CD14-positive monocyte (primary cell): ENCODE data around the gene LRRC4. TPM values are rescaled to one million over a fixed set of nuclear protein-coding genes. Genes with fewer than 3 reads are reported as not detected.
A peak's percentile ranks its signal among the peaks of the same experiment; 100 is the strongest.

ENCODE experiments used
- DNase-seq, 3 donors: peaks; one replicate each; pipeline ENCODE4 v3.0.0-alpha.2; 2011 to 2022
- H2AFZ ChIP-seq: 2 replicates; pipeline ENCODE4 v1.6.0; 2012; ENCODE audit warnings: mild to moderate bottlenecking, low read depth, low read length, inconsistent platforms; ENCODE audit not compliant: insufficient read depth, poor library complexity, severe bottlenecking
- H3K27ac ChIP-seq, 2 donors: 1 replicate in 1 of 2; 2 replicates in 1 of 2; pipeline ENCODE4 v1.5.1; 2012 to 2013; ENCODE audit warnings: low read length in 2 of 2, control low read depth in 1 of 2, inconsistent platforms in 1 of 2, low read depth in 1 of 2, mild to moderate bottlenecking in 1 of 2
- H3K27me3 ChIP-seq, 2 donors: one replicate each; pipeline versions ENCODE4 v1.6.0 to v1.6.1; 2011 to 2013; ENCODE audit warnings: low read length in 2 of 2; ENCODE audit not compliant: control insufficient read depth in 2 of 2, insufficient read depth in 2 of 2
- H3K36me3 ChIP-seq, 2 donors: replicated peaks in 1 of 2; 1 replicate in 1 of 2; 2 replicates in 1 of 2; pipeline versions ENCODE4 v1.5.1 to v1.6.1; 2012 to 2013; ENCODE audit warnings: low read length in 2 of 2, control low read depth in 1 of 2, inconsistent platforms in 1 of 2, mild to moderate bottlenecking in 1 of 2; ENCODE audit not compliant: insufficient read depth in 2 of 2, control insufficient read depth in 1 of 2
- H3K4me1 ChIP-seq, 2 donors: 1 replicate in 1 of 2; 2 replicates in 1 of 2; pipeline versions ENCODE4 v1.5.1 to v1.6.1; 2012 to 2013; ENCODE audit warnings: low read length in 2 of 2, control low read depth in 1 of 2, inconsistent platforms in 1 of 2, mild to moderate bottlenecking in 1 of 2, moderate library complexity in 1 of 2; ENCODE audit not compliant: insufficient read depth in 2 of 2, control insufficient read depth in 1 of 2
- H3K4me2 ChIP-seq: replicated peaks from 2 replicates; pipeline ENCODE3; 2012; ENCODE audit warnings: low read length, moderate library complexity, mild to moderate bottlenecking; ENCODE audit not compliant: poor library complexity, severe bottlenecking; ENCODE audit errors: extremely low read depth
- H3K4me3 ChIP-seq, 3 experiments: fragments of 200-600 bp in 1 of 3; sonication (generic) in 1 of 3; replicated peaks in 1 of 3; 1 replicate in 2 of 3; 2 replicates in 1 of 3; pipeline ENCODE4 v1.5.1; 2011 to 2013; ENCODE audit warnings: low read length in 3 of 3, mild to moderate bottlenecking in 3 of 3, control low read depth in 2 of 3, low read depth in 2 of 3, inconsistent platforms in 1 of 3, moderate library complexity in 1 of 3
- H3K79me2 ChIP-seq: 2 replicates; pipeline ENCODE4 v1.6.0; 2012; ENCODE audit warnings: mild to moderate bottlenecking, control low read depth, inconsistent platforms, low read length, moderate library complexity; ENCODE audit not compliant: insufficient read depth
- H3K9ac ChIP-seq: 2 replicates; pipeline ENCODE4 v1.6.0; 2017; ENCODE audit warnings: low read length, mild to moderate bottlenecking; ENCODE audit not compliant: insufficient read depth, poor library complexity, severe bottlenecking
- H3K9me3 ChIP-seq, 2 donors: replicated peaks in 1 of 2; 1 replicate in 1 of 2; 2 replicates in 1 of 2; pipeline versions ENCODE4 v1.5.1 to v1.6.1; 2012 to 2013; ENCODE audit warnings: low read length in 2 of 2, control low read depth in 1 of 2; ENCODE audit not compliant: control insufficient read depth in 1 of 2, insufficient read depth in 1 of 2
- H4K20me1 ChIP-seq: 2 replicates; pipeline ENCODE4 v1.6.0; 2012; ENCODE audit warnings: mild to moderate bottlenecking, low read length, control low read depth, moderate library complexity; ENCODE audit not compliant: insufficient read depth
- H3K27ac Mint-ChIP-seq, 7 donors: one replicate each; pipeline ENCODE4 v1.8.0; 2020; ENCODE audit warnings: mild to moderate bottlenecking in 7 of 7, mixed read lengths in 7 of 7, moderate library complexity in 6 of 7, inconsistent platforms in 2 of 7
- H3K27me3 Mint-ChIP-seq, 3 donors: one replicate each; pipeline ENCODE4 v1.8.0; 2021 to 2022; ENCODE audit warnings: low read depth in 3 of 3, mild to moderate bottlenecking in 3 of 3, mixed read lengths in 3 of 3, moderate library complexity in 3 of 3, inconsistent platforms in 1 of 3
- H3K36me3 Mint-ChIP-seq, 2 donors: one replicate each; pipeline ENCODE4 v1.8.0; 2020; ENCODE audit warnings: mixed read lengths in 2 of 2, inconsistent platforms in 1 of 2, mild to moderate bottlenecking in 1 of 2
- H3K4me1 Mint-ChIP-seq: one replicate; pipeline ENCODE4 v1.8.0; 2020; ENCODE audit warnings: mild to moderate bottlenecking, mixed read lengths
- H3K4me3 Mint-ChIP-seq, 2 donors: one replicate each; pipeline ENCODE4 v1.8.0; 2020; ENCODE audit warnings: mild to moderate bottlenecking in 2 of 2, mixed read lengths in 2 of 2, moderate library complexity in 1 of 2
- H3K9me3 Mint-ChIP-seq, 7 donors: one replicate each; pipeline ENCODE4 v1.8.0; 2020 to 2022; ENCODE audit warnings: mixed read lengths in 7 of 7, mild to moderate bottlenecking in 6 of 7, moderate library complexity in 6 of 7, inconsistent platforms in 2 of 7
- CTCF ChIP-seq: fragments of 200-600 bp; IDR thresholded peaks from one replicate; pipeline ENCODE4 v1.8.0; 2022; ENCODE audit warnings: antibody characterized with exemption, mild to moderate bottlenecking
- WGBS: methylation state at CpG from one replicate; pipeline ENCODE4 v1.1.5; 2013; ENCODE audit warnings: missing lambda C conversion rate; ENCODE audit not compliant: insufficient coverage; 5-methylcytosine and 5-hydroxymethylcytosine counted together
- intact Hi-C, 2 donors: fragments of 100-400 bp; cut with micrococcal nuclease; formaldehyde crosslinking; loops; one replicate each; pipeline versions ENCODE4 v1.15.0 to v1.15.1; 2023
- polyA plus RNA-seq, 3 donors: library from polyadenylated mRNA; depleted of rRNA in 1 of 3; unstranded in 2 of 3; stranded (reverse) in 1 of 3; fragments of 300-500 nt in 2 of 3; fragments of >200 nt in 1 of 3; fragmentation: Illumina TruSeq in 2 of 3; gene quantifications; 1 replicate in 2 of 3; 2 replicates in 1 of 3; pipeline ENCODE4 v1.2.3, GENCODE V29; 2012 to 2021

LRRC4 gene
- polyA plus RNA-seq, 3 donors, result 0.12 to 3.3 (median 0.91) TPM

GRCh38 chr7:128003787-128004186, 27.4 kb downstream of the LRRC4 start:
- TF ChIP-seq CTCF, result no peak
- Mint-ChIP-seq H3K36me3 (peaks cover 35 to 42% of the 10 kb centered on the region in 2 donors), H3K4me3 (peak overlapping the region in 1 of 2 donors; percentile 80), H3K27me3 (peaks cover 0 to 4% (median 0%) of the 10 kb centered on the region in 3 donors), H3K4me1 (peaks cover 50% of the 10 kb centered on the region), H3K9me3 (no peaks in the 10 kb centered on the region), H3K27ac (peak overlapping the region; percentile 6 to 92 (median 68))
- H3K27me3 ChIP-seq, result no peaks in the 10 kb centered on the region
- H3K4me3 ChIP-seq, result peak overlapping the region in 1 of 3 experiments; percentile 19
- peak; percentile 12 to 23 (median 23) for DNase-seq
- H3K9me3 ChIP-seq, result no peaks in the 10 kb centered on the region
- peaks cover 35% of the 10 kb centered on the region for H4K20me1 ChIP-seq
- H3K36me3 ChIP-seq, result peaks cover 12 to 49% of the 10 kb centered on the region in 2 donors
- H3K79me2 ChIP-seq, result no peaks in the 10 kb centered on the region
- H3K27ac ChIP-seq, result peak overlapping the region in 1 of 2 donors; percentile 55
- peak overlapping the region; percentile 2 for H3K4me2 ChIP-seq
- WGBS, result 20% methylated on average over 1 of the region's 2 CpGs
- H2AFZ ChIP-seq, result no peak overlapping the region
- intact Hi-C loops, result no loop called here
- peaks cover 39 to 49% of the 10 kb centered on the region in 2 donors for H3K4me1 ChIP-seq
- H3K9ac ChIP-seq, result no peak overlapping the region

- peak in 1 of 3 donors; percentile 21 for DNase-seq
- Mint-ChIP-seq H3K9me3 (no peaks in the 10 kb centered on the region), H3K27me3 (peaks cover 0 to 4% (median 0%) of the 10 kb centered on the region in 3 donors), H3K4me3 (peak overlapping the region in 1 of 2 donors; percentile 80), H3K4me1 (peaks cover 50% of the 10 kb centered on the region), H3K27ac (peak overlapping the region in 6 of 7 donors; percentile 47 to 92 (median 72)), H3K36me3 (peaks cover 33 to 42% of the 10 kb centered on the region in 2 donors)
- Histone ChIP-seq H3K4me2 (peak overlapping the region; percentile 2), H2AFZ (no peak overlapping the region), H3K9me3 (no peaks in the 10 kb centered on the region), H3K4me1 (peaks cover 39 to 49% of the 10 kb centered on the region in 2 donors), H3K27me3 (no peaks in the 10 kb centered on the region), H3K27ac (peak overlapping the region; percentile 12 to 55), H3K79me2 (no peaks in the 10 kb centered on the region), H4K20me1 (peaks cover 37% of the 10 kb centered on the region), H3K9ac (no peak overlapping the region), H3K36me3 (peaks cover 16 to 46% of the 10 kb centered on the region in 2 donors), H3K4me3 (peak overlapping the region in 1 of 3 experiments; percentile 19)
- 0% methylated on average over 1 of the region's 3 CpGs for WGBS
- no peak for TF ChIP-seq CTCF
- intact Hi-C loops, result no loop called here
Observed at GRCh38 chr7:128003167-128003566, 28.1 kb downstream of the LRRC4 start.
